GM21619 (cell line): ENCODE results near the gene XRCC4.
"Not testable (repeated sequence)": the region's sequence is repeated elsewhere in the genome, so short reads cannot be mapped to it uniquely, and the experiment has no call there.

Experiments
- ATAC-seq: cut with Tn5 transposase; IDR thresholded peaks from one replicate; pipeline ENCODE4 v1.9.1; 2021; ENCODE audit not compliant: unreplicated experiment

Gene XRCC4

DNA sequence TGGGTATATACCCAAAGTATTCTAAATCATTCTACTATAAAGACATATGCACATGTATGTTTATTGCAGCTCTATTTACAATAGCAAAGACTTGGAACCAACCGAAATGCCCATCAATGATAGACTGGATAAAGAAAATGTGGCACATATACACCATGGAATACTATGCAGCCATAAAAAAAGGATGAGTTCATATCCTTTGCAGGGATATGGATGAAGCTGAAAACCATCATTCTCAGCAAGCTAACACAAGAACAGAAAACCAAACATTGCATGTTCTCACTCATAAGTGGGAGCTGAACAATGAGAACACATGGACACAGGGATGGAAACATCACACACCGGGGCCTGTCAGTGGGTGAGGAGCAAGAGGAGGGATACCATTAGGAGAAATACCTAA lies 180.3 kb downstream of the XRCC4 start:
- not testable (repeated sequence) for ATAC-seq

DNA sequence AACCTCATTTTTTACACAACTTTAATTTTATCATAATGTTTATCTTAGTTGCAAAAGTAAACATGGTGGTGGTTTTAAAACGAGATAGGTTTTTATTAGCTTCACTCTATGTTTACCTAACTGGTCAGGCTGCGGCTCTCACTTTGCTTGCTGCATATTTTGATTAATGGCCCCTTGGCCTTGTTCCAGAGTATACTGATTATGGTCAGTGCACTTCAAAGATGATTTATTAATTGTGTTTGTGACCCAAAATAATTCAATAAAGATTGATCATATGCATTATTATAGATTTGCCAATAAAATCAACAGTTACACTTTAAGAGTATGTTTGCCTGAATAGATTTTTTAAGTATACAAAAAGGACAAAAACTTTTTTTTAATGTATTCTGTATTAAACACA lies 188.0 kb downstream of the XRCC4 start:
- ATAC-seq = no peak

DNA sequence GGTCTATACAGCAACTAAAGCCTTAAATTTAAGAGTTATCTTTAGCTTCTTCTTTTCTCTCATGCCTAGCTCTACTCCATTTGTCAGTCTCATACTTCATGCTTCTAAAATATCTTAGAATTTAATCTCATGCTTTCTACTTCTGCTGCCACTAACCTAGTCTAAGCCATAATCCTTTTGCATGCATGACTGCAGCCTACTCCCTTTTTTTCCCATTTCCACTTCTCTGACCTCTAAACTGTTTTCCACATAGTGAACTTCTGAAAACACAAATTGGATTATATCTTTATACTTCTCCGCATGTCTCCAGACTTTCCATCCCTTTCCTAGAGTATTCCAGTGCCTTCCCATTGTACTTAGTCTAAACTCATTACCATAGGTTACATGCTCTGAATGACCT lies 193.0 kb downstream of the XRCC4 start:
- no peak for ATAC-seq

DNA sequence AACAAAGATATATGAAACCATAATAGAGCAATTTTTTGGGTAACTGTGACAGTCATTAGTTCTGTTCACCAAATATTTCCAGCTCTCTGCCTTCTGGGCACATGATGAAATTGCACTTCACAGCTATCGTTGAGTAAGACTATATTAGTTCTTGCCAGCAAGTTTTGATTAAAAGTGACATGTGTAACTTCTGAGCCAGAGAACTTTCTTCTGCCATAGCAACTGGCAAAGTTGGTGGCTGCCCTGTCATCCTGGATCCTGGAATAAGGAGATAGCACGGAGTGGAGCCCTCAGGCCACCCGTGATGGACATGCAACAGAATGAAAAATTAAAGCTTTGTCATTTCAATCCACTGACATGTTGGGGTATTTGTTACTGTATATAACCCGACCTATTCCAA lies 199.8 kb downstream of the XRCC4 start:
- no peak for ATAC-seq

DNA sequence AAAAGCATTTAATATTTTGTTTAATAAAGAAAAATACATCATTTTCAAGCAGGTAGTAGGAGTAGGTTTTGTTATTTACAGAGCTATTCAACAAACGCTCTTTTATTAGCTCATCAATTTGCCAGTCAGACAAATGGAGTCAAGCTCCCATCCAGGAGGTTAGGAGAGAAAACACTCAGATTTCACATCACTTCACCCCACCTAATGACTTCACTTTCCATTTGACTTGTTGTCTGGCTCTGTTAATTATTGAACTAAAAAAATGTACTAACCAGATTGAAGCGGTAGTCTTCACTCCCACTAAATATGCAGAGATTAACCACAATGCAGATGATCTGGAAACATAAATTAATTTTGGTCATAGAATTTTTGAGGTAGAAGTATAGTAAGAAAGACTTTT lies 200.6 kb downstream of the XRCC4 start:
- peak; percentile 75 for ATAC-seq

DNA sequence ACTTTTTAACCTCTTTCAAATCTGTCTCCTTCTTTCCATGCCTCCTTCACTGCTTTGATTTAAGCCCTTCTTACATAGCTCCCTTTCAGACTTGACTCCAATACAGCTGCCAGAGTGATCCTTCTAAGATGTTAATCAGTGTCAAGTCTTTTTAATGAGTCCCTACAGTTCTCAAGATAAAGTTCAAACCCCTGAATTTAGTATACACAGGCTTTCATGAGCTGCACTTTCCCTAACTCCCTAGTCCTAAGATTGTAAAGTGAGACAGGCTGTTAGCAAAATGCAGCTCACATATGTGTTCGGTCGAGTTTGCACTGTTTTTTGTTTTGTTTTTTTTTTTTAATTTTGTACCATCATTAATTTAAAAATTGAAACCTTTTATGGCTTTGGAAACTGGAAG lies 203.8 kb downstream of the XRCC4 start:
- no peak for ATAC-seq

DNA sequence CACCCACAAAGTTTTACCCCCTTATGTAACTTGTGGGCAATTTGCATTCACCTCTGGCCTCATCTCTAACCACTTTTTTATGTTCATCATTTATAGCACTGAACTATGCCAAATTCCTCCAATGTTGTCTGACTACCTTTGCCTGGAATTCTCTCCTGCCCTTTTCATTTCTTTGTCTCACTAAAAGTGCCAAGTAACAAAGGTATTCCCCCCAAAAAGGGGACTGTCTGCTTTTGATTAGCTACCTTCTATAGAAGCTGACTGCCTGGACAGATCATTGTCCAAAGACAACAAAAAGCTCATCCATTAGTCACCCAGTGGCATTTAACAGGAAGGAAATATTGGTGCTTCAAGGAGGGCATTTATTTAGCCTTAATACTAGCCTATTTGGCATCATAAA lies 204.3 kb downstream of the XRCC4 start:
- ATAC-seq = no peak

DNA sequence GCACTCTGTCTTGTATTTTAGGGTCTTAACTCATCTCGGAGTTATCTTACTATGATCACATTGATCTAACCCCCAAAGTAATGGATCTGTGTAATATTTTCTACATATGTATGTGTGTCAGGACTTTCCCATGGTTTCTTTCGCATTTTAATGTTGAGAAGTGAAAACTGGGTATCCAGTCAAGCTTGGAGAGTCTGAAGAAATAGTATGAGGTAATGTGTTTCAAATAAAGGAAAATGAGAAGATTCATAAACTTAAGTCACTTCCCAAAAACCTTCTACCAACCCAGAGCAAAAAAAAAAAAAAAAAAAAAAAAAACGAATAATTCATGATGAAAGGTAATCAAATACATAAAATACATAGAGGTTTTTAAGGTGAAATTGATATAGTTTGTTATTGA lies 206.4 kb downstream of the XRCC4 start:
- ATAC-seq = no peak

DNA sequence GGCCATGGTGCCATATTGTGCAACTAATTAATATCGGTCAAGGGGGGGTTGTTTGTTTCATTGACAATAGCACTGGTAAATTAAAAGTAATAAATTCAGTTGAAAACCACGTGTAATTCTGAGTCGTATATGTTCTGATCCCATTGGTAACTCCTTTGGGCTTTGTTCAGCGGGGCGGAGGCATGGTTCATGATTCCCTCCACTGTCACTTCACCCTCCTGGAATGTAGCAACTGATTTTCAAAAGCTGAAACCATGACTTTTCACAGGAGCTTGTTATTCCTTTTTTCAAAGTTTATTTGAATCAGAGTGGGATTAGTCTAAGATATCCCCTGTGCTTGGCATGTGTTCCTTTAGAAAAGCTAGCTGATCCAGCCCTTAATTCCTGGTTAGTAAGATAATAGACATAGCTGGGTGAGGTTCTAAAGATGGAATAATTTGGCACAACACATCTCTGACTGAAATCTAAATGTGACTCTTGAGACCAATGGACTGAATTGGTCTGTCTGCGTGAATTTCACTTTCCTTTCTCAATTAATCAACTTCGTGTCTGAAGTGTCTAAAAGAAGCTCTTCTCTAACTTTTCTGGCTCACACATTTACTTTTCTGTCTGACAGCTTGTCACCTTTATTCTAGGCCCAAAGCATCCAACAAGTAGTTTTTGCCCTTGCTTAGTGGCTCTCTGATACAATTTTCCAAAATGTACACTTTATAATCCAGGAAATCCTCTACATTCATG lies 208.5 kb downstream of the XRCC4 start:
- ATAC-seq = no peak

DNA sequence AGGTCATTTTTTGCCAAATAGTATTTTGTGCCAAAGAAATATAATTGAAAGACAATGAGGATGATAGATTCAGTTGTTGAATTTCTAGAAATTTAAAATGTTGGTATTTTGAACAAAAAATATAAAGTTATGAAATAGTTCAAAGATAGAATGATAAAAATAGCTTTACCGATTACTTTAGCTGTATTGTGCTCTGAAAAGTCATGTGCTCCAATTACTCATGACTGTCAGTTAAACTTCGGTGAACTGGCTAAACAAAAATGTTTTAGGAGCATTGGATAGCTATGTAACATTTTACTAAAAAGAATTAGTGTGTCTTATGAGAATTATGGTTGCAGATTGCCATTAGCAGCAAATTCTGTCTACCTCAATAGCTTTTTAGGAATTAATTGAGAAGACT lies 216.9 kb downstream of the XRCC4 start:
- no peak for ATAC-seq

DNA sequence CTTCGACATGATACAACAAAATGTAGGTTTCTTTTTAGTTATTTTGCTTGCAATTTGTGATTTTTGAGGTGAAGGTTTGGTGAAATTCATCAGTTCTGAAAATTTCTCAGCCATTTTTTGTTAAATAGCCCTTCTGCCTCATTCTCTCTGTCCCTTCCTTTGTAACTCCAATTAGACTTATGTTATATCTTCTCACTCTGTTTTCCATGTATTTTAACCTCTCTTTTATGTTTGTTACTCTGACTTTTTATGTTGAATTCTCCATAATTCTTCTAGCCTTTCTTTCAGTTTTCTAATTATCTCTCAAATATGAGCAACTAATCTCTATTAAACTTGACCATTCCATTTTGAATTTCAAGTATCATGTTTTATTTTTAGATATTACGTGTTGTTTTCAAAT lies 222.0 kb downstream of the XRCC4 start:
- no peak for ATAC-seq

DNA sequence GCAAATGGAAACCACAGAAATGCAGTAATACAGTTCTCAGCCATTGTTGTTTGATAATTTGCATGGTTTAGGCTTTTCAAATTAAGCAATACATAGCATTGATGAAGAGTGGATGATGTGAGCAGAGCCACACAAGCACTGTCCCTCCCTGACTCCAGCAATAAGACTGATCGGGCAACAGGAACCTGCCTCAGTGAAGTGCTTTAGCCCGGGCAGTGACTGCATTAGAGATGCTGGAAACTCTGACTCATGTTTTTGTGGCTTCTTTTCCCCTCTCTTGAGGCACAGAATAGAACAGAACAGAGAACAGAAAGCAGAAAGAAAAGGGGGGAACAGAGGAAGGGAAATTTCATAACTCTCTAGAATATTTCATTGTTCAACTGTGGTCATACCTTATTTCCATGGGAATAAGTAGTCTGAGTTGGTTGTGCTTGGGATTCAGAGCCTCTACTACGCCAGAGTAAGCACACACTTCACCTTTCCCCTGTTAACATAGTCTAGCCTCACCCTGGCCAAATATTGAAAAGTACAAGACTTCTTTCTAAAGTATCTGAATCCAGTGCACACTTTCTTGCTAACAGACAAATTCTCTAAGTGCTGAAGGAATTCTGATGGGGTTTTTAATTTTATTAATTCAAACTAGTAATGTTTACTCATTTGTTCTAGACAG lies 229.4 kb downstream of the XRCC4 start:
- ATAC-seq = peak; percentile 97

DNA sequence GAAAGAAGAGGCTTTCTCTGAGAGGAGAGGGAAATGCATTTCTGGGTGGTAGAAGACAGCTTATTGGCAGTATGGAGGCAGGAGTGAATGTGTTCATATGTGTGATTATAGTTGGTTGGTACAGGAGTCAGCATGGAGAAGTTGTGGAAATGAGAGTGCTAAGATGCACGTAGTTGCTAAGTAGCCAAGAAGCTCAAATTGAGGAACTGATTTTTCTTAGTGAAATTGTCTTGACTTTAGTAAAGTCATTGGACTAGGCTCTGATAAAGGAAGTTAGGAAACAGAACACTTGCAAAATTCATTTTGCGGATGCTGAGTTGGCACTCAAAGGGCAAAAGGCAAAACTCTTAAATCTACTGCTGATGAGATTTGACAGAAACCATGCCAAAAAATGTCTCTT lies 235.3 kb downstream of the XRCC4 start:
- ATAC-seq = no peak

DNA sequence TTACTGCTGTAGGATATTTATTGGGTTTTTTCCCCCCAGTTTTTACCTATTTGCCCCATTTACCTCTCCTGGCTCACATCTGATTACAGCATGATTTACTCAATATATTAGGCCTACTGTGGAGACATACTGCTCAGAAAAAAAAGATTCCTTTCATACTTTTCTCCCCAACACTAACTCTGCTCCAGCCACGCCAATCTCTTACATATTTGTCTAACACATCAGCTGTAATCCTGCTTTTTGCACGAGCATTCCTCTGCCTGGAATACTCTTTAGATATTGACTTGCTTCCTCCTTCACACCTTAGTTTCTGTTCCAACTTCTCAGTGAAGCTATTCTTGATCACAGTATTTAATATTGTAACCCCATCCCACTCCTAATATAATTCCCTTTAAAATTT lies 236.1 kb downstream of the XRCC4 start:
- ATAC-seq = no peak

DNA sequence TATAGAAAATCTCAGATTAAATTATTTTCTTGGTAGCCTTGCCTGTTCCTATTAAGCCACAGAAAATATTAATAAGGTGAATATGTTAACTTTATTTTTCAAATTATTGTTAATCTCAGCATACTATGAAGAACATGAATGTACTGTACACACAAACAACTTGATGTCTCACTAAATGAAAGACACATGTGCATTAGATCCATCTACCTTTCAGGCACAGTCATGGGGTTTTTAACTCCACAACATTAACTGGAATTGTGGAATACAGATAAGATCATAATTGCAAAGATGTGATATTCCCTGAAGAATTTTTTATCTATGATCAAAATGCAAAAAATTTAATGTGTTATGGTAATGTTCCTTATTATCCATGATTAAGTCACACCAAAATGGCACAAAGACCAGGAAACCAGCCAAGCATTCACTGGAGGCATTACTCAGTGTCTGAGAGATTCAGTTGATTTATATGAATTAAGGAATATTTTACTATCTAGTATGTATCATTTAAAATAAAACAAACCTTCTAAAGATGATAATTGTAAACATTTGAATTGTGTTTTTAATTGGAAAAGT lies 244.2 kb downstream of the XRCC4 start:
- ATAC-seq = no peak

DNA sequence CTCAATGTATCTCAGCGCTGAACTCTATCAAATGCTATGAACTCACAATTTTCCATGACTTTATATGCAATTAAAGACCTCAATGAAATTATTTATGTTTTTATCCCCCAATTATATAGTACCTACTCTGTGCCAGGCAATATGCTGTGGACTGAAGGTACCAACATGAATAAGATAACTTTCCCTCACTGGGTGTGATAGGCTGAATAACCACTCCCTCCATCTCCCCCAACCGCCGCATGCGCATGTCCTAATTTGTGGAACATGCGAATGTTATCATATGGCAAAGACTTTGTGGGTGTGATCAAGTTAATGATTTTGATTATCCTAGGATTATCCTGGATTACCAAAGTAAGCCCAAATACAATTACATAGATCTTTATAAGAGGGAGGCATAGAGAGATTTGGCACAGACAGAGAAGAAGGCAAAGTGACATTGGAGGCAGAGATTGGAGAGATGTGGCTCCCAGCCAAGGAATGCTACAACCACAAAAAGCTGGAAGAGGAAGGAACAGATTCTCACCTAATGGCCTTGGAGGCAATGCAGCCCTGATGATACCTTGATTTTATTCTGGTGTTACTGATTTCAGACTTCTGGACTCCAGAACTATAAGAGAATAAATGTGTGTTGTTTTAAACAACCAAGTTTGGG lies 245.1 kb downstream of the XRCC4 start:
- ATAC-seq = no peak

DNA sequence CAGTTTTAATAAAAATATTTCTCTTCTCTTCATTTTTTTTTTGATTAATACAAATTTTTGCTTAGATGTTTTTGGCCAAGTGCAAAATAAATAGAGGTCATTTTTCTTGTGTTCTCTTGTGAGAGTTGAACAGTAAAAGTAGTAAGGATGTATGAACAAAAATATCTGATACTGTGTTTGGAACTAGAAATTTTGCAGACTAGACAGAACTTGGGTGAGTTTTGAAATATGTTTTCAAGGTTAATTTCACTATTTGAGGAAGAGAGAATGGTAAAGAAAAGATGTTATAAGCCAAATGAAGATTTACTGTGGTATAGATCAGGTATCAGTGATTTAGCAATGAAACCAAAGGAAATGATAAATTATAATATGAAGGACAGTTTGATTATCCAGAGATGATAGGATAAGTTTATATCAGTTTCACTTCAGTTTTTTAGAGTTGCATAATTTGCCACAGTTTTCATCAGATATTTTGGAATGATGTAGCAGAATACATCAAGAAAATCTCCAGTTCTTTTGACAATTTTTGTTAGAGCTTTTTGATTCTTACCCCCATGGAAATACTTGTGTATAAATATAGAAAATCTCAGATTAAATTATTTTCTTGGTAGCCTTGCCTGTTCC lies 246.3 kb downstream of the XRCC4 start:
- no peak for ATAC-seq

DNA sequence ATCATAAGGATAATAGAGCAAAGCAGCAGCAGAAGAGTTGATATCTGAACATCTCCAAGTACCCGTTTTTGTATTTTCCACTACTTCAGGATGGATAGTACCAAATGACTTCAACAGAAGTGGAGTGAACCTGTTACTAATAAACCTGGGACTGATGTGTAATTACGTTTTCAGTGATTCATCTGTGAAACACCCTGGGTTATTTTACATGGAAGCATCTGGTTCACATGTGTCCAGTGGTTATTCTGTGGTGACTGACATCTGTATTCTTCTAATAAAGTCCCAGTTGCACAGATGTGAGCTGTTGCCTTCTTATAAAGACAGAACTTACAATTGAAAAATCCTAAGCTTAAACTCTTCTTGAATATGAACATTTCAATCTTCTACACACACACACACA lies 254.5 kb downstream of the XRCC4 start:
- no peak for ATAC-seq

DNA sequence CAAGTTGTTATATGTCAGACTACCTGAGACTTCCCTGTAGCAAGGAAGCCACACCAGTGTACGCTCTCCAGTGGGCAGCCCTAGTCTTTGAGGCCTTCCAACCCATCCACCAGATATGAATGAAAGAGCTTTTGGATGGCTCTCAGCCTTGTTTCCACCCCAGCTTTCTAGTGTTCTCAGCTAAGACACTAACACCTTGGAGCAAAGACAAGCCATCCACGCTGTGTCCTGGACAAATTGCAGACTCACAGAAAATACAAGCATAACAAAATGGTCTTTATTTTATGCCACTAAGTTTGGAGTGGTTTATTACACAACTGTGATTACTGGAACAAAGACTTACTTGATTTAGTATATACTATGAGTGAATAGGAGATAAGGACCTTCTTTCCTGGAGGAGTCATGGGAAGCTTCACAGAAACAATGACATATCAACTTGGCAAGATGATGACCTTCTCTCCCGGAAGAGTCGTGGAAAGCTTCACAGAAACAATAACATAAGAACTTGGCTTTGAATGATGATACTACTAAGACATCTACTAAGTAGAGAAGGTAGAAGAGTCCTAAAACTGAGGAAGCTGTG lies 260.2 kb downstream of the XRCC4 start:
- no peak for ATAC-seq

DNA sequence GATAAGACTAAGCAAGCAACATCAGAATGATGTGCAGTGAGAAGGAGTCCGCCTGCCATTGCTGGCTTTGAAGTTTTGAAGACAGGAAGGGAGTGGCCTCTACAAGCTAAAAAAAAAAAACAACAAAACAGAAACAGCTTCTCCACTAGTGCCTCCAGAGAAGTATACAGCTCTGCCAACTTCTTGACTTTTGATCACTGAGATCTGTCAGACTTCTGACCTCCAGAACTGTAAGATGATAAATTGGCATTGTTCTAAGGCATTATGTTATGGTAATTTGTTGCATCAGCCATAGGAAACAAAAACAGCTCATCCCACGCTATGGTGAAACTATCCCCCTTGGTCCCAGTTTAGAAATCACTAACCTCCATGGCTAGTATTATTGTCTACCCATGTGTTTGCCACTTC lies 263.2 kb downstream of the XRCC4 start:
- ATAC-seq = no peak

DNA sequence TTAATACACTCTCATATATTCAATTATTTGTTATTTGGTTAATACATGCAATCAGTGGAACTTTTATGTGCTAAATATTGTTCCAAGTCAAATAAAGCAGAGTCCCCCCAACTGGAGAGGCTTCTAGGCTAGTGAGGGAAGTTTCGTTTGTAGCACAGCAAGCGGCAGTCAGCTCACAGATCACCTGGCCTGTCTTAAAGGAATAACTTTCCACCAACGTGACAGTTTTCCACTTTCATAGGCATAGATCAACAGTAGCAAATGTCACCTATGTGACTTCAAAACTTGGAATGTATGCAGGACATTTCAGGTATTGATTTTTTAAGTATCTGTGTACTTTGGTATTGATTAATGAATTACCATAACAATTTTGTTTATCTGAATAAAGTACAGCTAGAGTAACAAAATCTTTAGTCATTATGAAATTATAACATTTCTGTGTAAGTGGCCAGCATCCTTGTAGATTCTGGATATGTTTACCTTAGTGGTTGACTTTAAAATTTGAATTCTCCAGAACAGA lies 264.5 kb downstream of the XRCC4 start:
- no peak for ATAC-seq
